Spleen (tissue), 7 donors: ENCODE results near the gene CCRL2.

Experiments used
- CTCF ChIP-seq, 11 experiments: fragments of 200-600 bp in 7 of 11; fragments of 450-650 bp in 4 of 11; sonication (generic) in 4 of 11; IDR thresholded peaks in 8 of 11; conservative IDR thresholded peaks in 3 of 11; 1 replicate in 7 of 11; 2 replicates in 4 of 11; pipeline versions ENCODE4 v1.4.0 to v1.8.0; 2016 to 2021; ENCODE audit warnings: antibody characterized with exemption in 11 of 11, inconsistent platforms in 4 of 11, mild to moderate bottlenecking in 1 of 11
- POLR2A ChIP-seq, 3 donors: fragments of 450-650 bp; IDR thresholded peaks; one replicate each; pipeline ENCODE4 v1.5.1; 2017; ENCODE audit warnings: antibody characterized with exemption in 3 of 3, mild to moderate bottlenecking in 1 of 3
- POLR2AphosphoS5 ChIP-seq, 3 donors: sonication (generic); formaldehyde crosslinking; IDR thresholded peaks; one replicate each; pipeline ENCODE4 v1.5.1; 2017; ENCODE audit warnings: antibody characterized with exemption in 3 of 3
- donor health status: DM: no; HTN: no; CAD: no; lungs with moderate emphysema.
- donor health status: DM: no; HTN: no; CAD: no.
- donor health status: DM: no; HTN: no; CAD: no.

GRCh38 chr3:46374755-46375154, 32.3 kb upstream of the CCRL2 start:
- TF ChIP-seq CTCF (IDR thresholded peaks at IDR 0.05 in 8 of 11, conservative IDR thresholded peaks at IDR 0.05 in 3 of 11) (no peak), POLR2AphosphoS5 (IDR thresholded peaks at IDR 0.05) (no peak), POLR2A (IDR thresholded peaks at IDR 0.05) (no peak)
